T-cell (primary cell): ENCODE data around the gene TIMM17A. TPM values are rescaled to one million over a fixed set of nuclear protein-coding genes. Genes with fewer than 3 reads are reported as not detected.

Experiments
- ATAC-seq, 4 experiments: fragments of 200-7000 bp in 3 of 4; fragments of 150-1000 bp in 1 of 4; cut with Tn5 transposase; replicated peaks in 1 of 4; 1 replicate in 3 of 4; 2 replicates in 1 of 4; pipeline ENCODE4 v1.10.0; 2021; ENCODE audit warnings: moderate library complexity in 3 of 4, mild to moderate bottlenecking in 2 of 4, moderate number of reproducible peaks in 1 of 4
- CTCF ChIA-PET, 2 donors: fragments of 300-600 bp; sonication (Branson Sonifier 250); formaldehyde crosslinking; loops; one replicate each; lab custom pipeline; 2022; ENCODE audit warnings: antibody characterized with exemption in 2 of 2; lab: Charles Lee
- POLR2A ChIA-PET, 2 donors: fragments of 300-600 bp; sonication (Branson Sonifier 250); formaldehyde crosslinking; loops; one replicate each; lab custom pipeline; 2022; ENCODE audit warnings: antibody characterized with exemption in 2 of 2; lab: Charles Lee
- DNase-seq, 35 experiments: peaks; one replicate each; pipeline versions ENCODE4 v3.0.0 to v3.0.0-alpha.2; 2013 to 2023
- H3K27ac ChIP-seq: one replicate; pipeline ENCODE4 v1.5.1; 2013; ENCODE audit warnings: low read length
- H3K27me3 ChIP-seq, 2 experiments: replicated peaks in 1 of 2; 1 replicate in 1 of 2; 2 replicates in 1 of 2; pipeline versions ENCODE4 v1.6.1 to v1.7.0; 2013; ENCODE audit warnings: low read length in 1 of 2, mixed read lengths in 1 of 2; ENCODE audit not compliant: control insufficient read depth in 2 of 2, insufficient read depth in 2 of 2; ENCODE audit errors: extremely low read depth in 1 of 2
- H3K36me3 ChIP-seq, 2 donors: 1 replicate in 1 of 2; 2 replicates in 1 of 2; pipeline versions ENCODE4 v1.6.1 to v1.7.0; 2013; ENCODE audit warnings: low read length in 1 of 2; ENCODE audit not compliant: control insufficient read depth in 2 of 2, insufficient read depth in 1 of 2; ENCODE audit errors: extremely low read depth in 1 of 2
- H3K4me1 ChIP-seq, 2 experiments: 1 replicate in 1 of 2; 2 replicates in 1 of 2; pipeline versions ENCODE4 v1.6.1 to v1.7.0; 2013; ENCODE audit warnings: low read length in 2 of 2, mixed read lengths in 1 of 2; ENCODE audit not compliant: insufficient read depth in 2 of 2, control insufficient read depth in 1 of 2; ENCODE audit errors: extremely low read depth in 1 of 2
- H3K4me3 ChIP-seq, 2 donors: 1 replicate in 1 of 2; 2 replicates in 1 of 2; pipeline versions ENCODE4 v1.5.1 to v1.7.0; 2013; ENCODE audit warnings: mild to moderate bottlenecking in 2 of 2, low read length in 1 of 2, moderate library complexity in 1 of 2; ENCODE audit not compliant: control insufficient read depth in 1 of 2; ENCODE audit errors: extremely low read depth in 1 of 2
- H3K9me3 ChIP-seq: 2 replicates; pipeline ENCODE4 v1.7.0; 2013
- H3K27ac Mint-ChIP-seq, 2 donors: one replicate each; pipeline ENCODE4 v1.8.0; 2020 to 2021; ENCODE audit warnings: mild to moderate bottlenecking in 2 of 2, mixed read lengths in 2 of 2
- H3K27me3 Mint-ChIP-seq, 2 donors: one replicate each; pipeline ENCODE4 v1.8.0; 2021 to 2022; ENCODE audit warnings: mixed read lengths in 2 of 2
- H3K36me3 Mint-ChIP-seq: one replicate; pipeline ENCODE4 v1.8.0; 2021; ENCODE audit warnings: mixed read lengths
- H3K4me1 Mint-ChIP-seq, 3 donors: one replicate each; pipeline ENCODE4 v1.8.0; 2020 to 2022; ENCODE audit warnings: mixed read lengths in 3 of 3, mild to moderate bottlenecking in 1 of 3
- H3K4me3 Mint-ChIP-seq, 3 donors: one replicate each; pipeline ENCODE4 v1.8.0; 2020 to 2022; ENCODE audit warnings: mild to moderate bottlenecking in 3 of 3, mixed read lengths in 3 of 3, moderate library complexity in 3 of 3
- H3K9me3 Mint-ChIP-seq, 3 donors: one replicate each; pipeline ENCODE4 v1.8.0; 2020 to 2022; ENCODE audit warnings: mixed read lengths in 3 of 3
- WGBS: methylation state at CpG from one replicate; pipeline ENCODE4 v1.1.5; 2013; ENCODE audit warnings: missing lambda C conversion rate; ENCODE audit not compliant: insufficient coverage; 5-methylcytosine and 5-hydroxymethylcytosine counted together
- total RNA-seq, 35 experiments: library from RNA in 6 of 35; stranded (reverse) in 6 of 35; fragments of 120-200 nt in 1 of 35; gene quantifications; one replicate each; pipeline versions ENCODE4 v1.2.1 to v1.2.4 and lab custom pipeline; 2013 to 2026

The TIMM17A gene
- total RNA-seq, 5 donors from 2014 or later (not counting 1 experiment from before 2014, with no cell fraction given): 28.7 to 37.6 (median 29.9) TPM

DNA sequence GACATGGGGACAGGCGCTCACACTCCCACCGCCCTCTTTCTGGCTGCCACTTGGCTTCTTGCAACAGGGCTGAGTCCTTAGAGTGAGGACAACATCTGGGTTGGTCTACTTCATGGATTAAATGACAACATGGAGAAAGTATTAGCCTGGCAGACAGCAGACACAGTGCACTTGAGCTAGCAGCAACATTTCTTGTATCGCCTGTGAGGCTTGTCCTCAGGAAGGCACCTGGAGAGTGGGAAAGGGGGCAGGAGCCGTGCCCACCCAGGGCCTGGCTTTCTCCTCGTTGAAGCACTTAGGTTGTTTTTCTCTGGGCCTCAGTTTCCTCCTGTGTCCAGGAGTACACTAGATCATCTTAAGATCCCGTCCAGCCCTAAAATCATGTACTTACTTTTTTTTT is 58.8 kb downstream of the TIMM17A start:
- H3K9me3 ChIP-seq: no peaks in the 10 kb centered on the region
- peaks cover 0 to 4% of the 10 kb centered on the region in 2 experiments for H3K4me1 ChIP-seq
- Mint-ChIP-seq H3K4me3 (no peak overlapping the region), H3K9me3 (no peaks in the 10 kb centered on the region), H3K27ac (no peak overlapping the region), H3K36me3 (peaks cover 3% of the 10 kb centered on the region), H3K27me3 (peaks cover 12 to 16% of the 10 kb centered on the region in 2 donors), H3K4me1 (peaks cover 0 to 6% (median 5%) of the 10 kb centered on the region in 3 donors)
- CTCF ChIA-PET: interaction anchor here in 1 of 2 donors (0.5 kb wide), 1 partner anchor 1801 kb away, joined by 4 read pairs; no protein-coding TSS in a partner anchor
- ATAC-seq (no peak), DNase-seq (no peak)
- no peak overlapping the region for H3K27ac ChIP-seq
- no peak overlapping the region for H3K4me3 ChIP-seq
- peaks cover 0 to 27% of the 10 kb centered on the region in 2 experiments for H3K27me3 ChIP-seq
- POLR2A ChIA-PET: no interaction called here
- H3K36me3 ChIP-seq: no peaks in the 10 kb centered on the region
- WGBS: 96% methylated on average over 3 of the region's 6 CpGs

DNA sequence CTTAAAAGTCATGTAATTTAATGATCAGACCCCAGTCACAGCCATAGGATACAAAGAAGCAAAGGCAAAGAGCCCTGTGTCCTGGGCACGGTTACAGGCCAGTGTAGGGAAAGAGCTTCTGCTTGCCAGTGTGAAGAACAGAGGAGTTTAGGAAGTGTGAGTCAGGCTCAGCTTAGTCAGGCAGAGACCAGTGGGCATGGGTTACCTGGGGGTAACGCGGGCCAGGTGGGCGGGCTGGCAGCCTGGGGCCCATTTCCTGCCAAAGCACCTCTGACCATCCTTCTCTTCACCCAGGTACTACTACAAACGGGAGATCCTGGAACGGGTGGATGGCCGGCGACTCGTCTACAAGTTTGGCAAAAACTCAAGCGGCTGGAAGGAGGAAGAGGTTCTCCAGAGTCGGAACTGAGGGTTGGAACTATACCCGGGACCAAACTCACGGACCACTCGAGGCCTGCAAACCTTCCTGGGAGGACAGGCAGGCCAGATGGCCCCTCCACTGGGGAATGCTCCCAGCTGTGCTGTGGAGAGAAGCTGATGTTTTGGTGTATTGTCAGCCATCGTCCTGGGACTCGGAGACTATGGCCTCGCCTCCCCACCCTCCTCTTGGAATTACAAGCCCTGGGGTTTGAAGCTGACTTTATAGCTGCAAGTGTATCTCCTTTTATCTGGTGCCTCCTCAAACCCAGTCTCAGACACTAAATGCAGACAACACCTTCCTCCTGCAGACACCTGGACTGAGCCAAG is 59.8 kb downstream of the TIMM17A start:
- Mint-ChIP-seq H3K36me3 (peaks cover 3% of the 10 kb centered on the region), H3K4me3 (no peak overlapping the region), H3K27ac (no peak overlapping the region), H3K27me3 (peaks cover 14 to 17% of the 10 kb centered on the region in 2 donors), H3K4me1 (peaks cover 0 to 4% (median 0%) of the 10 kb centered on the region in 3 donors), H3K9me3 (no peaks in the 10 kb centered on the region)
- Histone ChIP-seq H3K4me3 (no peak overlapping the region), H3K4me1 (no peaks in the 10 kb centered on the region), H3K27me3 (peaks cover 0 to 26% of the 10 kb centered on the region in 2 experiments), H3K36me3 (no peaks in the 10 kb centered on the region), H3K27ac (no peak overlapping the region), H3K9me3 (no peaks in the 10 kb centered on the region)
- WGBS: 86% methylated on average over 11 of the region's 17 CpGs
- DNase-seq: no peak
- ATAC-seq: no peak
- ChIA-PET POLR2A (no interaction called here), CTCF (no interaction called here)

DNA sequence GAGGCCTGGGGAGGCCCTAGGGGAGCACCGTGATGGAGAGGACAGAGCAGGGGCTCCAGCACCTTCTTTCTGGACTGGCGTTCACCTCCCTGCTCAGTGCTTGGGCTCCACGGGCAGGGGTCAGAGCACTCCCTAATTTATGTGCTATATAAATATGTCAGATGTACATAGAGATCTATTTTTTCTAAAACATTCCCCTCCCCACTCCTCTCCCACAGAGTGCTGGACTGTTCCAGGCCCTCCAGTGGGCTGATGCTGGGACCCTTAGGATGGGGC is 60.3 kb downstream of the TIMM17A start:
- ChIA-PET CTCF (no interaction called here), POLR2A (no interaction called here)
- H3K27me3 Mint-ChIP-seq: peaks cover 14 to 17% of the 10 kb centered on the region in 2 donors
- WGBS: no CpG with 5 or more reads among the region's 3 CpGs
- H3K27ac Mint-ChIP-seq: no peak overlapping the region
- peaks cover 3% of the 10 kb centered on the region for H3K36me3 Mint-ChIP-seq
- no peak overlapping the region for H3K4me3 Mint-ChIP-seq
- no peaks in the 10 kb centered on the region for H3K9me3 Mint-ChIP-seq
- Histone ChIP-seq H3K27me3 (peaks cover 0 to 26% of the 10 kb centered on the region in 2 experiments), H3K4me3 (no peak overlapping the region), H3K4me1 (no peaks in the 10 kb centered on the region), H3K9me3 (no peaks in the 10 kb centered on the region), H3K27ac (no peak overlapping the region), H3K36me3 (no peaks in the 10 kb centered on the region)
- no peak for ATAC-seq
- H3K4me1 Mint-ChIP-seq: peaks cover 0 to 4% (median 0%) of the 10 kb centered on the region in 3 donors
- DNase-seq: no peak

DNA sequence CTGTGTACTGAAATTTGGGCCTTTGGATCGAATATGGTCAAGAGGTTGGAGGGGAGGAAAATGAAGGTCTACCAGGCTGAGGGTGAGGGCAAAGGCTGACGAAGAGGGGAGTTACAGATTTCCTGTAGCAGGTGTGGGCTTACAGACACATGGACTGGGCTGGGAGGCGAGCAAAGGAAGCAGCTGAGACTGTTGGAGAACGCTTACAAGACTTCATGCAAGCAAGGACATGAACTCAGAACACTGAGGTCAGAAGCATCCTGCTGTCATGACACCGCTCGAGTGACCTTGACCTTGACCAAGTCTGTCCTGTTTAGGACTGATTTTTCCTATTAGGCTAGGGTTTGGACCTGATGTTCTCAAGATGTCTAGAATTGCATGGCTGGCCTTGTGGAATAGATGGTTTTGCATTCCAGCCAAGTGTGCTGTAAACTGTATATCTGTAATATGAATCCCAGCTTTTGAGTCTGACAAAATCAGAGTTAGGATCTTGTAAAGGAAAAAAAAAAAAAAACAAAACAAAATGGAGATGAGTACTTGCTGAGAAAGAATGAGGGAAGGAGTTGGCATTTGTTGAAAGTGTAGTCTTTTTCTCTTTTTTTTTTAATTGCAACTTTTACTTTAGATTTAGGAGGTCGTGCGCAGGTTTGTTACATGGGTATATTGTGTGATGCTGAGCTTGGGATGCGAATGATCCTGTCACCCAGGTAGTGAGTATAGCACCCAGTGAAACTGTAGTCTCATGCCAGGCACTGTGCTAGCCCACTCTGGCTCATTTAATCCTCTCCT is 60.9 kb downstream of the TIMM17A start:
- Histone ChIP-seq H3K4me3 (no peak overlapping the region), H3K4me1 (no peaks in the 10 kb centered on the region), H3K27me3 (peaks cover 0 to 24% of the 10 kb centered on the region in 2 experiments), H3K9me3 (no peaks in the 10 kb centered on the region), H3K27ac (no peak overlapping the region), H3K36me3 (no peaks in the 10 kb centered on the region)
- peaks cover 14 to 18% of the 10 kb centered on the region in 2 donors for H3K27me3 Mint-ChIP-seq
- peaks cover 3% of the 10 kb centered on the region for H3K36me3 Mint-ChIP-seq
- H3K4me3 Mint-ChIP-seq: no peak overlapping the region
- no peak for DNase-seq
- ATAC-seq: no peak
- H3K9me3 Mint-ChIP-seq: no peaks in the 10 kb centered on the region
- H3K27ac Mint-ChIP-seq: no peak overlapping the region
- peaks cover 0 to 4% (median 0%) of the 10 kb centered on the region in 3 donors for H3K4me1 Mint-ChIP-seq
- POLR2A ChIA-PET: interaction anchor here in 1 of 2 donors (0.7 kb wide), 1 partner anchor 129 kb away, joined by 7 read pairs; no protein-coding TSS in a partner anchor
- WGBS: 55% methylated on average over 6 of the region's 9 CpGs
- CTCF ChIA-PET: interaction anchor here (0.5 kb wide), 2 partner anchors 28 to 221 kb away, joined by 4 read pairs; no protein-coding TSS in a partner anchor

DNA sequence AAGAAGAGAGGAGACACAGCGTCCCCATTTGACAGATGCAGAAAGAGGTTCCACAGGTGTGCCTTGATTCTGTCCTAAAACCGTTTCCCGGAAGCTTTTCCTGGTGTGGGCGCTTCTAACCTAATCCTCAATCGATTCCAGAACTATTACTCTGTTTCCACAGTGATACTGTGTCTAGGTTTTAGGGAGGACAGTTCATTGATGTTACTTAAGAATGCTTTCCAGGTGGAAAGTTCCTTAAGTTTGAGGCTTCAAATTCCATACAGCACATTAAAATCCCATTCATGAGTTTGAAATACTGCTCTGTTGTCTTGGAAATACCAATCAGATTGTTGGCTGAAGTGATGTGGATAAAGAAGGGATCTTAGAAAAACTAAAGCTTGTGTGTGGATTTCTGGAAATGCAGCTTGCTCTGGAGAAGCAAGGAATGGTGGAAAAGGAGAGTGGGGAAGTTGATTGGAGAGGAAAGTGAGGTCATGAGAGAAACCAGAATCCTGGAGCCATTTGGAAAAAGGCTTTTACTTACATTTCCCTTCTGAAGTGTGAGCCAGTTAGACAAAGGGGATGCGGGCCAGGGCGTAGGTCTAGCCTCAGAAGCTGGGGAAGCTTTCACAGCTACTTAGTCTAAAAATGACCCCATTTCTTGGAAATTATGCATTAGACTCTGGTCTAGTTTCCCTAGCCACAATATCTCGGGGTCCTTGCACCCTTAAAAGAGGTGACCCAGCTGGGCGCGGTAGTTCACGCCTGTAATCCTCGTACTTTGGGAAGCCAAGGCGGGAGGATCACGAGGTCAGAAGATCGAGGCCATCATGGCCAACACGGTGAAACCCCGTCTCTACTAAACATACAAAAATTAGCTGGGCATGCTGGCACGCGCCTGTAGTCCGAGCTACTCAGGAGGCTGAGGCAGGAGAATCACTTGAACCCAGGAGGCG is 61.8 kb downstream of the TIMM17A start:
- no peak overlapping the region for H3K27ac ChIP-seq
- no peak overlapping the region for H3K4me3 ChIP-seq
- Mint-ChIP-seq H3K4me3 (no peak overlapping the region), H3K36me3 (peaks cover 3% of the 10 kb centered on the region), H3K27ac (no peak overlapping the region), H3K4me1 (peaks cover 0 to 4% (median 0%) of the 10 kb centered on the region in 3 donors), H3K9me3 (no peaks in the 10 kb centered on the region), H3K27me3 (peaks cover 18 to 19% of the 10 kb centered on the region in 2 donors)
- no peaks in the 10 kb centered on the region for H3K9me3 ChIP-seq
- no peaks in the 10 kb centered on the region for H3K36me3 ChIP-seq
- H3K4me1 ChIP-seq: no peaks in the 10 kb centered on the region
- peaks cover 0 to 24% of the 10 kb centered on the region in 2 experiments for H3K27me3 ChIP-seq
- ChIA-PET CTCF (no interaction called here), POLR2A (interaction anchor here in 1 of 2 donors (0.7 kb wide), 1 partner anchor 130 kb away, joined by 7 read pairs; no protein-coding TSS in a partner anchor)
- WGBS: 84% methylated on average over 10 of the region's 21 CpGs
- no peak for ATAC-seq
- no peak for DNase-seq
